ELF-1 (cell line): Measurements from ENCODE around the gene GRK5.
A peak's percentile ranks its signal among the peaks of the same experiment; 100 is the strongest.

Experiments
- DNase-seq: peaks from one replicate; pipeline ENCODE4 v3.0.0-alpha.2; 2016; ENCODE audit warnings: low read depth, low spot score

GRK5 gene

GRCh38 chr10:119316002-119316358 lies 108.6 kb downstream of the GRK5 start:
- DNase-seq, result no peak

- DNase-seq, result peak; percentile 83
These were observed 109.3 kb downstream of the GRK5 start for GRCh38 chr10:119316729-119317097.

- no peak for DNase-seq
These were observed 111.2 kb downstream of the GRK5 start for GRCh38 chr10:119318411-119319160.

- DNase-seq, result no peak
These were observed 112.0 kb downstream of the GRK5 start for GRCh38 chr10:119319161-119319919.

- no peak for DNase-seq
These were observed 112.5 kb downstream of the GRK5 start for GRCh38 chr10:119319920-119320258.

- no peak for DNase-seq
These were observed 113.6 kb downstream of the GRK5 start for GRCh38 chr10:119320981-119321380.

GRCh38 chr10:119323085-119324016 lies 116.0 kb downstream of the GRK5 start:
- no peak for DNase-seq

- DNase-seq, result no peak
These were observed 117.8 kb downstream of the GRK5 start for GRCh38 chr10:119325131-119325530.

- DNase-seq, result peak; percentile 45
These were observed 118.8 kb downstream of the GRK5 start for GRCh38 chr10:119326167-119326566.

- DNase-seq, result no peak
These were observed 119.8 kb downstream of the GRK5 start for GRCh38 chr10:119327096-119327745.

GRCh38 chr10:119328223-119328622 lies 120.9 kb downstream of the GRK5 start:
- DNase-seq, result no peak

- no peak for DNase-seq
These were observed 123.0 kb downstream of the GRK5 start for GRCh38 chr10:119330342-119330741.

- DNase-seq, result no peak
These were observed 123.7 kb downstream of the GRK5 start for GRCh38 chr10:119331061-119331460.

- DNase-seq, result no peak
These were observed 125.9 kb downstream of the GRK5 start for GRCh38 chr10:119333146-119333792.

- DNase-seq, result no peak
These were observed 128.4 kb downstream of the GRK5 start for GRCh38 chr10:119335671-119336353.

GRCh38 chr10:119336599-119336998 lies 129.2 kb downstream of the GRK5 start:
- no peak for DNase-seq

GRCh38 chr10:119337223-119337622 lies 129.9 kb downstream of the GRK5 start:
- no peak for DNase-seq

- no peak for DNase-seq
These were observed 130.5 kb downstream of the GRK5 start for GRCh38 chr10:119337796-119338432.

GRCh38 chr10:119339109-119339508 lies 131.7 kb downstream of the GRK5 start:
- DNase-seq, result no peak

GRCh38 chr10:119340893-119341458 lies 133.6 kb downstream of the GRK5 start:
- DNase-seq, result no peak
